PC-9 (cell line): Measurements from ENCODE around the gene EHD2.

Experiments
- CTCF ChIP-seq: fragments of 200-600 bp; sonication (generic); conservative IDR thresholded peaks from 2 replicates; pipeline ENCODE4 v1.6.1; 2017; ENCODE audit warnings: mixed run types, antibody characterized with exemption, mild to moderate bottlenecking, moderate library complexity
- EZH2 ChIP-seq: fragments of 200-600 bp; sonication (generic); IDR thresholded peaks from 2 replicates; pipeline ENCODE4 v1.8.0; 2017; ENCODE audit warnings: antibody characterized with exemption, low read depth

GRCh38 chr19:47681936-47682335 lies 31.3 kb upstream of the EHD2 start:
- TF ChIP-seq EZH2 (no peak), CTCF (no peak)
